HG03196 (cell line): ENCODE results near the gene P2RY8.
"Not testable (repeated sequence)": the region's sequence is repeated elsewhere in the genome, so short reads cannot be mapped to it uniquely, and the experiment has no call there.

Source experiments
- ATAC-seq: cut with Tn5 transposase; IDR thresholded peaks from one replicate; pipeline ENCODE4 v1.9.1; 2021; ENCODE audit not compliant: unreplicated experiment

Gene P2RY8

DNA sequence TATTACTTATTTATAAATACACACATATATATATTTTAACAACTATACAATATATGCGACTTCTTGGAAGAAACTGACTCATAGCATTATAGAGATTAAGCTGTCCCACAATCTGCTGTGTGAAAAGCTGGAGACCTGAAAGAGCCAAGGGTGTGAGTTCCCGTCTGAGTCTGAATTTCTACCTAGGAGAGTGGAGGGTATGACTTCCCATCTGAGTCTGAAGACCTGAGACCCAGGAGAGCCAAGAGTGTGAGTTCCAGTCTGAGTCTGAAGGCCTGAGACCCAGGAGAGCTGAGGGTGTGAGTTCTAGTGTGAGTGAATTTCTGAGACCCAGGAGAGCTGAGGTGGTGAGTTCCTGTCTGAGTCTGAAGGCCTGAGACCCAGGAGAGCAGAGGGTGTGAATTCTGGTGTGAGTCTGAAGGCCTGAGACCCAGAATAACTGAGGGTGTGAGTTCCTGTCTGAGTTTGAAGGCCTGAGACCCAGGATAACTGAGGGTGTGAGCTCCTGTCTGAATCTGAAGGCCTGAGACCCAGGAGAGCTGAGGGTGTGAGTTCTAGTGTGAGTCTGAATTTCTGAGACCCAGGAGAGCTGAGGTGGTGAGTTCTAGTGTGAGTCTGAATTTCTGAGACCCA is 8.9 kb upstream of the P2RY8 start:
- no peak for ATAC-seq

DNA sequence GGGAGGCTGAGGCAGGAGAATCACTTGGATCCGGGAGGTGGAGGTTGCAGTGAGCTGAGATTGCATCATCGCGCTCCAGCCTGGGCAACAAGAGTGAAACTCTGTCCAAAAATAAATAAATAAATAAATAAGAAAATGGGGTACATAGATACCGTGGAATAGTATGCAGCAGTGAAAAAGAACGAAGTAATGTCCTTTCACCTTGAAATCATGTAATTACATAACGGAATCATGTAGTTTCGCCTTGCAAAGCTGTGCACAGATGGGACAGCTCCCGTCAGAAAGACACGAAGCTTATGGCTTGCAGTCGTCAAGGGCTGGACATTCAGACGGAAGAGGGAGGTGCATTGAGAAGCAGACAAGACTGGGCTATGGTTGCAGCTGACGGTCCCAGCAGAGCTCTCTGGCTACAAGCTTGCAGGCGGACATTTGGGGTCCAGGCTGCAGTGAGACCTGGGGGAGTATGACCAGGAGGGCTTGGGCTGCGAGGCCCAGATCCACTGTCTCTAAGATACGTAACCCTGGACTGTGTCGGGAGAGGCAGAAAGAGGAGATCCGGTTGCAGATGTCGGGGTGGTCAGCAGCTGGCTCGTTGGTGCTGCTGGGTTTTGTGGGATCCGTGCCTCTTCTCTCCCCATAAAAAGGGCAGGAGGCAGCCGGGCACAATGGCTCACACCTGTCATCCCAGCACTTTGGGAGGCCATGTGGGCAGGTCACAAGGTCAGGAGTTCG is 6.2 kb upstream of the P2RY8 start:
- no peak for ATAC-seq

DNA sequence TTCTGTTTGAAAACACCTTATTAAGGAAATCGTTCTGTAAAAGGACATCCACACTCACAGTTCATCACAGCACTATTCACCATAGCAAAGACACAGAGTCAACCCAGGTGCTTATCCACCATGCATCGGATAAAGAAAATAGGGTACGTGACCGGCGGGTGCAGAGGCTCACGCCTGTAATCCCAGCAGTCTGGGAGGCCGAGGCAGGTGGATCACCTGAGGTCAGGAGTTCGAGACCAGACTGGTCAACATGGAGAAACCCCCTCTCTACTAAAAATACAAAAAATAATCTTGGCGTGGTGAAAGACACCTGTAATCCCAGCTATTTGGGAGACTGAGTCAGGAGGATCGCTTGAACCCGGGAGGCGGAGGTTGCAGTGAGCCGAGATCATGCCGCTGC is 2.2 kb upstream of the P2RY8 start:
- not testable (repeated sequence) for ATAC-seq

DNA sequence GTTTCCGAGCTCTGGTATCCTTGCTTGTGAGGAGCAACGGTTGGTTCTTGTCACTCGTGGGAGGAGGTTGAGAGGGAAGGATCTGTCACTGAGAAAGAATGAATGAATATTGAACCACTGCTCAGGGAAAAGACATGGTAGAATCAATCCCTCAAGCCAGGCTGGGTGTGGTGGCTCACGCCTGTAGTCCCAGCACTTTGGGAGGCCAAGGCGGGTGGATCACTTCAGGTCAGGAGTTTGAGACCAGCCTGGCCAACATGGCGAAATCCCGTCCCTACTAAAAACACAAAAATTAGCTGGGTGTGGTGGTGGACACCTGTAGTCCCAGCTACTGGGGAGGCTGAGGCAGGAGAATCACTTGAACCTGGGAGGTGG is 718 bp upstream of the P2RY8 start:
- not testable (repeated sequence) for ATAC-seq

DNA sequence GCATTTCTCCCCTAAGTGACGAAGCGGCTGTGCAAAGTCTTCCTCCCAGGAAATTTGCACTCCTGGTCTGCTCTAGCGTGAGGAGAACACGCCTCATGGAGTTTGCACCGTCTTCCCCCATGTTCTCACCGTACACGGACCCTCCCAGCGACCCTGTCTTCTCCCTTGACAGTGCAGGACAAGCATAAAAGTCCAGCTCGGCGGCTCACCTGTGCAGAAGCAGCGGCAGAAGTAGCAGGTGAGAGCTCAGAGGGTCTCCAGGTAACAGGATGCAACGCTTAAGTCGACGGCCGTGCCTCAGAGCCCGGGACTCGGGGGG is 314 bp downstream of the P2RY8 start:
- peak; percentile 10 for ATAC-seq

DNA sequence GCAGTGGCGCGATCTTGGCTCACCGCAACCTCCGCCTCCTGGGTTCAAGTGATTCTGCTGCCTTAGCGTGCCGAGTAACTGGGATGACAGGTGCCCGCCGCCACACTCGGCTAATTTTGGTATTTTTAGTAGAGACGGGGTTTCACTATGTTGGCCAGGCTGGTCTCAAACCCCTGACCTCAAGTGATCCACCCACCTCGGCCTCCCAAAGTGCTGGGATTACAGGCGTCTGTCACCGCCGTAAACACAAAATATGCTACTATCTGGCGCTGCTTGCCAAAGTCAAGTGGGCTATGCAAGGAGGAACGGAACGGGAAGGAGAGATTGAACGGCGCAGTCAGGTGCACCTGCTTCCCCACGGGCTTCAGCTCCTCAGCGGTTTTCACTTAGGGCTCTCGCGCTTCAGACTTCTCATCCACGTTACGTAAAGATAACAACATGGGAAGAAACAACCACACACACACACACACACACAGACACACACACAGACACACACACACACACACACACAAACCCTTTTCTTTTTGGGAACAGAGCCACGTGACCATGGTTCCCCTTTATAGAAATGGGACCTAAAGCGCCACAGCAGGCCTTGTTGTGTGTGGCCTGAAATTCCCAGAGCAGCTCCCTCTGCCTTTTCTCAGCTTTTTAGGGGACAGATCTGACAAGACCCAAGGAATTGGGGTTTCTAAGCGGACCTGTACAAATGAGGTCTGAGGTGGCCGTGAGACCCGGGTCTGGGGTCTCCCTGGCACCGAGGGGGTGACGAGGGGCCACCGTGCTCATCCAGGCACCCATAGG is 1.5 kb downstream of the P2RY8 start:
- ATAC-seq, result peak; percentile 19

DNA sequence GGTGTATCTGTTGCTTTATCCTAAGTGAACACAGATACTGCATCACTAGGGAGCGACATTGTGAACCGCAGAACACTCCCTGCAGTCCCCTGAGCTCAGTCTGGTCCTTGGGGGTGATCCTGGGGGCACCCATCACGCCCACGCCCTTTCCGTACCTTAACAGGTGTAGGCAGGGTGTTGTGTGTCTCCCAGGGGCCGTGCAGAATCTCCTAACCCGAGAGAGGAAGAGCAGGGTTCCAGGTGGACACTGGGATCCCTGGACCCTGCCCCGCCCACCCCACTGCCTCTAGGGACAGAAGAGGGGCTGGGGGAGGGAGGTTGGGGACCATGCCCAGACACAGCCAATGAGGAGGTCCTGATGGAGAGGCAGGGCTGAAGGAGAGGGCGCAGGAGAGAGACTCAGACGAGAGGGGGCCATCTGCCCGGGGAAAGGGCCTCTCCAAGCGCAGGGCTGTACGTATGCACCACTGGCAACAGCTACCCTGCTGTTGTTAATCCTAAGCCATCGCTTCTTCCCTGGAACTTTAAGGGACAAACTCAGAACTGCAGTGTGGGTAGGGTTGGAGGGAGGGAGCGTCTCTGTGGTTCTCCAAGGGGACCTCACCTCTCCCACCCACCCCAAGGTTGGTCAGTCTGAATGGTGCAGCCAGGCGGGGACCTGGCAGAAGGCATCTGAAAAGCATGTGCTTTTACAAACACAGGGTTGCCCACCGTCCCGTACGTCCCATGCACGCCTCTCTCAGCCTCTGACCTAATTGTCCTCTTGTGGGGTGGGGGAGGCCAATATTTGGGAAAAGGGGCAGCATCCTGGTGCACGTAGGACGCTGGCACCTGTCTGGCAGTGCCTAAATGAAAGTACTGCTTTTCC is 2.5 kb downstream of the P2RY8 start:
- ATAC-seq, result peak; percentile 27

- no peak for ATAC-seq
These were observed 3.9 kb downstream of the P2RY8 start for GRCh38 chrX:1533058-1533457.

GRCh38 chrX:1531096-1531890 is 5.7 kb downstream of the P2RY8 start:
- ATAC-seq, result no peak

GRCh38 chrX:1529756-1530155 is 7.2 kb downstream of the P2RY8 start:
- ATAC-seq, result no peak

DNA sequence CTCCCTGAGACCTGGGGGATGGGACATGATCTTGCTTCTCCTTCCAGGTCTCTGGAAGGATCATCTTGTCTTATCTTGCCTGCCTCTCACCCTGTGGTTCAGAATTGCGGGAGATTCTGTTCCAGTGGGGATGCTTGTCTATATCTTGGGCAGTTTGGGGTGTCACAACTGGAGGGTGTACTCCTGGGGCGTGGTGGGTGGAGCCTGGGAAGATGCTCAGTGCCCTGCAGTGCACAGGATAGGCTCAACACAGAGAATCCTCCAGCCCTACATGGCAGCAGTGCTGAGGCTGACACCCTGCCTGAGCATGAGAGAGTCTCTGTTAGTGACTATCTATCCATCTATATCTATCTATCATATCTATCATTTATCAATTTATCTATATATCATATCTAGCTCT is 7.7 kb downstream of the P2RY8 start:
- ATAC-seq, result no peak

- ATAC-seq, result no peak
These were observed 8.1 kb downstream of the P2RY8 start for GRCh38 chrX:1528884-1529203.

GRCh38 chrX:1528186-1528883 is 8.7 kb downstream of the P2RY8 start:
- no peak for ATAC-seq

DNA sequence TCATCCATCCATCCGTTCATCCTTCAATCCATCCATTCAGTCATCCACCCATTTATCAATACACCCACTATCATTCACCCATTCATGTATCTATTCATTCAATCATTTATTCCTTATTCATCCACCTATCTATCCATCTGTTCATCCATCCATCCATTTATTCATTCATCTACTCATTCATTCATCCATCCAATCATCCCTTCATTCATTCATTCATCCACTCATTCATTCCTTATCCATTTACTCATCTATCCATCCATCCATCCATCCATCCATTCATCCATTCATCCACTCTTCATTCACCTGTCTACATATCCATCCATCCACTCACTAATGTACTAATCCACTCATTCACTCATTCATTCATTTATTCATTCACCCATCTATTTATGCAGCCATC is 9.5 kb downstream of the P2RY8 start:
- no peak for ATAC-seq

GRCh38 chrX:1526565-1526964 is 10.4 kb downstream of the P2RY8 start:
- no peak for ATAC-seq

GRCh38 chrX:1525583-1526355 is 11.2 kb downstream of the P2RY8 start:
- no peak for ATAC-seq

DNA sequence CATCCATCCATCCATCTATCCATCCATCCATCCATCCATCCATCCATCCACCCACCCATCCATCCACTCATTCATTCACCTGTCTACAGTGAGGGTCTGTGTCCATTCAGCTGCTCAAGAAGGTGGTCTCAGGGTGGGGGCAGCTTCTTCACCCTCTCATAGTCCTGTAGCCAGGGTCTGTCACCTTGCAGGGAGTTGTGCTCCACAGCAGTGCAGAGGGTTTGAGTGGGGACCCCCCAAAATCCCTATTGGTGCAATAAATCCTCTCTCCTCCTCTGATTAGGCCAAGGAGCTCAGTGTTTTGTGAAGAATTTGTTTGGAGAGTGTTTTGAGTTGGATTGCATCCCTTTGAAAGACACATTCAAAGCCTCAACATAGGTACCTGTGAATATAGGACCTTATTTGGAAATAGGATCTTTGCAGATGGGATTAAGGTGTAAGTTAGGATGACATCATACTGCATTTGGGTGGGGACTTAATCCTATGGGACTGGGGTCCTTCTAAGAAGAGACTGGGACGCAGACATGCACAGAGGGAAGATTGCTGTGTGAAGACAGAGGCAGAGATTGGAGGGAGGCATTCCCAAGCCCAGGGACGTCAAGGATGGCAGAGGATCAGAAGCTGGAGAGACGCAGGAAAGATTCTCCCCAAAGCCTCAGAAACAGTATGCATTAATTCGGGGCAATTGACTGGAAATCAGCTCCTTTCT is 12.0 kb downstream of the P2RY8 start:
- ATAC-seq, result no peak

- ATAC-seq, result not testable (repeated sequence)
These were observed 14.1 kb downstream of the P2RY8 start for GRCh38 chrX:1522905-1523304.
